ENCODE measurements around the gene EFNA2. TPM values are rescaled to one million over a fixed set of nuclear protein-coding genes. Genes with fewer than 3 reads are reported as not detected.
A peak's percentile ranks its signal among the peaks of the same experiment; 100 is the strongest.

Gene EFNA2
- polyA plus RNA-seq (2012; ENCODE audit: missing spikeins), result not detected

- DNase-seq (ENCODE audit: insufficient read length) (no peak), FAIRE-seq (no peak)
- TF ChIP-seq POLR2AphosphoS5 (IDR thresholded peaks at IDR 0.05; ENCODE audit: low read depth, low read length) (no peak), TAF1 (IDR thresholded peaks at IDR 0.05; ENCODE audit: borderline replicate concordance, low read depth, low read length) (no peak), POLR2A (IDR thresholded peaks at IDR 0.05; ENCODE audit: low read depth, low read length) (no peak)
Observed at GRCh38 chr19:1285737-1286360, at the start of gene EFNA2. Gene EFNA2 (plus strand): TSS chr19:1285873. CDS start chr19:1286169, 296 bp downstream.

DNA sequence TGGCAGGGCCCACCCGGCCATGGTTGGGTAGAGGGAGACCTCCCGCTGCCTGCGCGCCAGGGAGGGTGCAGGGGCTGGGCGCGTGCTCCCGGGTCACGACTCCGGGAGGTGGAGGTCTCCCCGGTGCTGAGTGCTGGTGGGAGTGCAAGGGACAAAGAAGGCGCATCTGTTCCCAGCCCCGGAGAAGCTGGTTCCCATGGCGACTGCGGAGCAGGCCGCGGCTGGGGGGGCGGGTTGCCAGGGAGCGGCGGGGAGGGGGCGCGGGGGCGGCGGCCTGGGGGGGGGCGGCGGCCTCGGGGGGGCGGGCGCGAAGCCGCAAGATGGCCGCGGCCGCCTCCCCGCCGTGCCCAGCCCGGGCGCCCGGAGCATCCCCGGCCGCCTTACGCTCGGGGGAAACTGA lies 49.1 kb upstream of the EFNA2 start:
- FAIRE-seq (no peak), DNase-seq (ENCODE audit: insufficient read length) (no peak)
- TF ChIP-seq POLR2AphosphoS5 (IDR thresholded peaks at IDR 0.05; ENCODE audit: low read depth, low read length) (no peak), TAF1 (IDR thresholded peaks at IDR 0.05; ENCODE audit: borderline replicate concordance, low read depth, low read length) (no peak), POLR2A (IDR thresholded peaks at IDR 0.05; ENCODE audit: low read depth, low read length) (no peak)

- DNase-seq (ENCODE audit: insufficient read length) (no peak), FAIRE-seq (no peak)
Observed at GRCh38 chr19:1237027-1237659, 48.5 kb upstream of the EFNA2 start.

GRCh38 chr19:1237754-1238368 lies 47.8 kb upstream of the EFNA2 start, which contains the start of gene CBARP:
Gene CBARP (minus strand): TSS chr19:1238005. CDS start chr19:1236100, 1,905 bp downstream.
- peak; percentile 9 for FAIRE-seq
- TF ChIP-seq POLR2A (IDR thresholded peaks at IDR 0.05; ENCODE audit: low read depth, low read length) (no peak), POLR2AphosphoS5 (IDR thresholded peaks at IDR 0.05; ENCODE audit: low read depth, low read length) (no peak), TAF1 (IDR thresholded peaks at IDR 0.05; ENCODE audit: borderline replicate concordance, low read depth, low read length) (no peak)
- DNase-seq (ENCODE audit: insufficient read length), result no peak

More at GRCh38 chr19:1237027-1237659, 48.5 kb upstream of the EFNA2 start:
- TF ChIP-seq POLR2AphosphoS5 (IDR thresholded peaks at IDR 0.05; ENCODE audit: low read depth, low read length), result no peak
- no peak for TF ChIP-seq TAF1 (IDR thresholded peaks at IDR 0.05; ENCODE audit: borderline replicate concordance, low read depth, low read length)
- TF ChIP-seq POLR2A (IDR thresholded peaks at IDR 0.05; ENCODE audit: low read depth, low read length), result no peak

DNA sequence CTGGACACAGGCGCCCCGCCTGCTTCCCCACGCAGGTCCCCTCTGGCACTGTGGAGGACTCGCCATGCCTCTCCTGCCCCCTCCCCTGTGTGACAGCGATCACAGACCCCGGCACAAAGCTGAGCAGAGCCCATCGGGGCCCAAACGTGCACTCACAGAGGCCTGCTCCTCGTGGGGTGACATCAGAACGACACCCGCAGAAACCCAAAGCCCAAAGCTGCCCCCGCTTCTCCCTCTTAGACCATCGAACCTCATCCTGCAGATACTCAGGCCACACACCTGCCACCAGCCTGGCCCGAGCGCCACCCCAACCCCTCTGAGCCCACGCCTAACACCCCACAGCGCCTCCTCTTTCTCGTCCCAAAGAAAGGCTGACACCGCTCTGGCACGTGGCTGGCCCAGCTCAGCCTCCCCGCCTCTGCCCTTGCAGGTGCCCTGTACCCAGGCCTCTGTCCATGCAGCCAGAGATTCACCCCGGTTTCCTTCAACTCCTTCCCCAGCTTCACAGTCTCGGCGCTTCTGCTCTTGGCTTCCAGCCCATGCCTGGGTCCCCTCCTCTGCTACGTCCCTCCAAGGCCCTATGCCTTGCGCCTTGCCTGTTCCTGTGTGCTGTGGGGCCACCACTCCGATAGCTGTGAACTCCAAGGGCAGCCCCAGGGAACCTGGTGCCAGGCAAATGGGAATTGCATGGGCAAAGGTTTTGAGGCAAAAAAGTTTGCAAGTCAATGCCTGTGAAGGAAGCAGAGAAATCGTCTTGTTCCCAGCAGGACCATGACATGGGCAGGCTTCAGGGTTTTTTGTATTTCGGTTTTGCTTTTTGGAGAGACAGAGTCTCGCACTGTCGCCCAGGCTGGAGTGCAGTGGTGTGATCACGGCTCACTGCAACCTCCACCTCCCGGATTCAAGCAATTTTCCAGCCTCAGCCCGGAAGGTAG lies 47.0 kb upstream of the EFNA2 start:
- no peak for TF ChIP-seq POLR2AphosphoS5 (IDR thresholded peaks at IDR 0.05; ENCODE audit: low read depth, low read length)
- no peak for TF ChIP-seq POLR2A (IDR thresholded peaks at IDR 0.05; ENCODE audit: low read depth, low read length)
- TF ChIP-seq TAF1 (IDR thresholded peaks at IDR 0.05; ENCODE audit: borderline replicate concordance, low read depth, low read length), result no peak
- DNase-seq (ENCODE audit: insufficient read length), result no peak
- FAIRE-seq, result no peak

DNA sequence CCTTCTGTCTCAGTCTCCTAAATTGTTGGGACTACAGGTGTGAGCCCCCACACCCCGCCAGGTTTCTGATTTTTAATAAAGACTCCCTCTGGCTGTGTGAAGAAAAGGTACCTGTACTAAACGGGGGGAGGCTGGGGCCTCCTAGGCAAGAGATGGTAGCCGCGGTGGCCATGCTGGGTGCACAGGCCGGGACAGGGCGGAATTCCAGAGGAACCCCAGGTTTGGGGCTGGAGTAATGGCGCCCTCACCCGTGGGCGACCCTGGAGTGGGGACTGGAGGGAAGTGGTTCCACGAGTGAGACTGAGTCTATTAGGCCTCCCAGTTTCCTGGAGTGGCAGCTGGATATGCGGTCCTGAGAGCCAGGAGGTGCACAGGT lies 46.3 kb upstream of the EFNA2 start:
- DNase-seq (ENCODE audit: insufficient read length), result no peak

DNA sequence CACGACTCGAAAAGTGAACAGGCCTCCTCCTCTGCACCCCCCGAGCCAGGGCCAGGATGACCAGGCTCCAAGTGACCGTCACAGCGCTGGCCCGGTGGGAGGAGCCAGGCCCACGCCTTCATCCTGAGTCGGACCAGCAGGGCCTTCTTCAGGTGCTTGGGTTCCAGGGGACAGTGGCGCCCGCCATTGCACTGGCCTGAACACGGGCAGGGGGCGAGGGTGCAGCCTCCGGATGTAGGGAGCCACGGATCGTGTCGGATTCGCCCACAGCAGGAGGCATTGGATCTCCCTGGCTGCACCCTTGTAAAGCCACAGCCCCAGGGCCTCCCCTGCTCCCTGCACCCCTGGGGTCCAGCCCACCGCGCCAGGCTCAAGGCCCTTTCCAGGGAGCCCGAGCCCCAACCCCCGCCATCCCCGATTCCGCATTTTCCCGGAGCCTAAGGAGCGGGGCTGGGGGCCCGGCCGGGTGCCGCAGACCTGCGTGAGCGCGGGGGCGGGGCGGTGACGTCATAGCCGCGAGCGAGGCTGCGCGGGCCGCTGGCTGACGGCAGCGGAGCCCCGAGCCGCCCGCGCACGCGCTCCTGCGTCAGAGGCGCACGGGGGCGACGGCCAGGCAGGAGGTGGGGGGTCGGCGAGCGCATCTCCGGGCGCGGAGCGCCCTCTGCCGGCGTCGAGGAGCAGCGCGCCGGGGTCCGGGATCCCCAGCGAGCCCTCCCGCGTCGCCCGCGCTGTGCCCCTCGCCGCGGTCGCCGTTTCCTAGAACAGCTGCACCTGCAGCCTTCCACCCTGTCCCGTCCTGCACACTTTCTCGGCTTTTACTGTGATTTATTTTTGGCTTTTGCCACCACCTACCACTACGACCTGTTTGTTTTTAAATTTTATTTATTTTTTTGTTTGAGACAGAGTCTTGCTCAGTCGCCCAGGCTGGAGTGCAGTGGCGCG lies 45.6 kb upstream of the EFNA2 start:
- FAIRE-seq, result peak; percentile 94
- TF ChIP-seq POLR2A (IDR thresholded peaks at IDR 0.05; ENCODE audit: low read depth, low read length) (no peak), TAF1 (IDR thresholded peaks at IDR 0.05; ENCODE audit: borderline replicate concordance, low read depth, low read length) (no peak), POLR2AphosphoS5 (IDR thresholded peaks at IDR 0.05; ENCODE audit: low read depth, low read length) (no peak)
- peak; percentile 100 for DNase-seq (ENCODE audit: insufficient read length)

More for the DNA sequence above, 46.3 kb upstream of the EFNA2 start:
- TF ChIP-seq POLR2A (IDR thresholded peaks at IDR 0.05; ENCODE audit: low read depth, low read length) (no peak), POLR2AphosphoS5 (IDR thresholded peaks at IDR 0.05; ENCODE audit: low read depth, low read length) (no peak), TAF1 (IDR thresholded peaks at IDR 0.05; ENCODE audit: borderline replicate concordance, low read depth, low read length) (no peak)
- FAIRE-seq, result no peak

- DNase-seq (ENCODE audit: insufficient read length), result no peak
- peak; percentile 62 for FAIRE-seq
- TF ChIP-seq POLR2AphosphoS5 (IDR thresholded peaks at IDR 0.05; ENCODE audit: low read depth, low read length), result no peak
- no peak for TF ChIP-seq POLR2A (IDR thresholded peaks at IDR 0.05; ENCODE audit: low read depth, low read length)
- TF ChIP-seq TAF1 (IDR thresholded peaks at IDR 0.05; ENCODE audit: borderline replicate concordance, low read depth, low read length), result no peak
Observed at GRCh38 chr19:1240925-1241324, 44.7 kb upstream of the EFNA2 start.

DNA sequence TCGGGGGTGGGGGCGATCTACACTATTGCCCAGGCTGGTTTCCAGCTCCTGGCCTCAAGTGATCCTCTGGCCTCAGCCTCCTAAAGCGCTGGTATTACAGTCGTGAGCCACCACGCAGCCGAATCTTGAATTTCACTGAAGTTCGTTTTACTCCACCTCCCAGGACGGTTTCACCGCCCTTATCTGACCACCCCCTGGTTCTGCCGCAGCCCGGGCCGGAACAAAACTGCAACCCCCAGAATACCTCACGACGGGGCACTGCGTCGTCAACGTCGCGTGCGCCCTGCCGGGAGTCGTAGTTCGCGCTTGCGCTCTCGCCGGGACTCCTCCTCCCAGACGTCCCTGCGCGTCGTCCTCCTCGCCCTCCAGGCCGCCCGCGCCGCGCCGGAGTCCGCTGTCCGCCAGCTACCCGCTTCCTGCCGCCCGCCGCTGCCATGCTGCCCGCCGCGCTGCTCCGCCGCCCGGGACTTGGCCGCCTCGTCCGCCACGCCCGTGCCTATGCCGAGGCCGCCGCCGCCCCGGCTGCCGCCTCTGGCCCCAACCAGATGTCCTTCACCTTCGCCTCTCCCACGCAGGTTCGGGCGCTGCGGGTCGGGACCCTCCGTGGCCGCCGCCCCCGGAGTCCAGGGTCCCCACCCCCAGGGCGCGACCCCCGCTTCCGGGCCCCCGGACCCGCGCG lies 44.1 kb upstream of the EFNA2 start, which contains the start of gene ATP5F1D:
ATP5F1D (plus strand) TSS at position 335 of the 679 bp plus-strand sequence; CDS start at position 435, 100 bp downstream.
- DNase-seq (ENCODE audit: insufficient read length), result peak; percentile 99
- TF ChIP-seq POLR2AphosphoS5 (IDR thresholded peaks at IDR 0.05; ENCODE audit: low read depth, low read length) (no peak), POLR2A (IDR thresholded peaks at IDR 0.05; ENCODE audit: low read depth, low read length) (peak; percentile 48; the same call in 1 of the 2 replicates), TAF1 (IDR thresholded peaks at IDR 0.05; ENCODE audit: borderline replicate concordance, low read depth, low read length) (no peak)
- FAIRE-seq, result peak; percentile 100

All from GM12892 (cell line).